ENCODE data around the gene VMAC.

VMAC gene

GRCh38 chr19:5916181-5916708 lies 11.6 kb downstream of the VMAC start:
- Histone ChIP-seq H2BK5ac (ENCODE audit: low read depth, low read length, poor library complexity) (peak overlapping the region; percentile 58), H3K18ac (ENCODE audit: low read length) (peak overlapping the region; percentile 42), H3K4me3 (ENCODE audit: low read depth, low read length) (no peak overlapping the region), H3K36me3 (ENCODE audit: control insufficient read depth in 1 of 2, insufficient read depth in 2 of 2, low read length in 2 of 2) (peaks cover 55 to 56% of the 10 kb centered on the region in 2 experiments), H3K4me2 (ENCODE audit: low read length) (no peak overlapping the region), H4K91ac (ENCODE audit: low read depth, low read length) (peak overlapping the region; percentile 90), H2BK120ac (ENCODE audit: insufficient read depth, low read length, poor library complexity) (no peak overlapping the region), H4K12ac (ENCODE audit: low read depth, low read length) (peak overlapping the region; percentile 55), H3K79me2 (ENCODE audit: control insufficient read depth, insufficient read depth, low read length, poor library complexity) (peaks cover 6% of the 10 kb centered on the region), H3K9me3 (ENCODE audit: insufficient read depth, low read depth, low read length) (no peaks in the 10 kb centered on the region), H3K79me1 (ENCODE audit: low read length) (peaks cover 28% of the 10 kb centered on the region), H2AK5ac (ENCODE audit: low read length) (no peak overlapping the region), H3K27me3 (ENCODE audit: insufficient read depth, low read length) (no peaks in the 10 kb centered on the region), H3K4ac (ENCODE audit: low read depth, low read length) (no peak overlapping the region), H4K8ac (ENCODE audit: low read depth, low read length) (no peak overlapping the region), H3K4me1 (ENCODE audit: control insufficient read depth in 1 of 2, insufficient read depth in 2 of 2, low read length in 2 of 2) (peaks cover 30 to 37% of the 10 kb centered on the region in 2 experiments), H3K14ac (ENCODE audit: low read length) (peak overlapping the region; percentile 15), H3K23ac (ENCODE audit: low read length) (no peak overlapping the region), H2BK12ac (ENCODE audit: low read length) (peak overlapping the region; percentile 75), H2AFZ (ENCODE audit: insufficient read depth, low read length, poor library complexity) (no peak overlapping the region), H3K27ac (ENCODE audit: low read depth, low read length) (peak overlapping the region; percentile 46), H3K9ac (ENCODE audit: low read length) (no peak overlapping the region)
- WGBS (ENCODE audit: extremely low coverage, insufficient coverage, insufficient read length) = no CpG with 5 or more reads among the region's 14 CpGs
- no peak for DNase-seq

GRCh38 chr19:5917431-5918107 lies 12.9 kb downstream of the VMAC start:
- no peak overlapping the region for H4K12ac ChIP-seq (ENCODE audit: low read depth, low read length)
- no peak overlapping the region for H2BK12ac ChIP-seq (ENCODE audit: low read length)
- peaks cover 6% of the 10 kb centered on the region for H3K79me2 ChIP-seq (ENCODE audit: control insufficient read depth, insufficient read depth, low read length, poor library complexity)
- no peak overlapping the region for H3K9ac ChIP-seq (ENCODE audit: low read length)
- H3K4me3 ChIP-seq (ENCODE audit: low read depth, low read length) = no peak overlapping the region
- H3K4ac ChIP-seq (ENCODE audit: low read depth, low read length) = no peak overlapping the region
- no peak overlapping the region for H3K4me2 ChIP-seq (ENCODE audit: low read length)
- H2BK5ac ChIP-seq (ENCODE audit: low read depth, low read length, poor library complexity) = no peak overlapping the region
- H3K23ac ChIP-seq (ENCODE audit: low read length) = no peak overlapping the region
- H3K14ac ChIP-seq (ENCODE audit: low read length) = no peak overlapping the region
- H3K79me1 ChIP-seq (ENCODE audit: low read length) = peaks cover 28% of the 10 kb centered on the region
- no peak overlapping the region for H4K8ac ChIP-seq (ENCODE audit: low read depth, low read length)
- no peak overlapping the region for H2AK5ac ChIP-seq (ENCODE audit: low read length)
- no peak overlapping the region for H3K27ac ChIP-seq (ENCODE audit: low read depth, low read length)
- no peak overlapping the region for H2AFZ ChIP-seq (ENCODE audit: insufficient read depth, low read length, poor library complexity)
- no peak for DNase-seq
- H3K9me3 ChIP-seq (ENCODE audit: insufficient read depth, low read depth, low read length) = no peaks in the 10 kb centered on the region
- H2BK120ac ChIP-seq (ENCODE audit: insufficient read depth, low read length, poor library complexity) = no peak overlapping the region
- no peak overlapping the region for H3K18ac ChIP-seq (ENCODE audit: low read length)
- peaks cover 65% of the 10 kb centered on the region in 2 experiments for H3K36me3 ChIP-seq (ENCODE audit: control insufficient read depth in 1 of 2, insufficient read depth in 2 of 2, low read length in 2 of 2)
- H3K27me3 ChIP-seq (ENCODE audit: insufficient read depth, low read length) = no peaks in the 10 kb centered on the region
- H4K91ac ChIP-seq (ENCODE audit: low read depth, low read length) = no peak overlapping the region
- peaks cover 30 to 37% of the 10 kb centered on the region in 2 experiments for H3K4me1 ChIP-seq (ENCODE audit: control insufficient read depth in 1 of 2, insufficient read depth in 2 of 2, low read length in 2 of 2)
- WGBS (ENCODE audit: extremely low coverage, insufficient coverage, insufficient read length) = no CpG with 5 or more reads among the region's 36 CpGs

- no peak overlapping the region for H4K91ac ChIP-seq (ENCODE audit: low read depth, low read length)
- H3K14ac ChIP-seq (ENCODE audit: low read length) = no peak overlapping the region
- no peak overlapping the region for H2AFZ ChIP-seq (ENCODE audit: insufficient read depth, low read length, poor library complexity)
- H3K18ac ChIP-seq (ENCODE audit: low read length) = no peak overlapping the region
- H3K79me2 ChIP-seq (ENCODE audit: control insufficient read depth, insufficient read depth, low read length, poor library complexity) = peaks cover 6% of the 10 kb centered on the region
- no peak overlapping the region for H2AK5ac ChIP-seq (ENCODE audit: low read length)
- no peak overlapping the region for H4K12ac ChIP-seq (ENCODE audit: low read depth, low read length)
- peaks cover 30 to 31% of the 10 kb centered on the region in 2 experiments for H3K4me1 ChIP-seq (ENCODE audit: control insufficient read depth in 1 of 2, insufficient read depth in 2 of 2, low read length in 2 of 2)
- H2BK5ac ChIP-seq (ENCODE audit: low read depth, low read length, poor library complexity) = no peak overlapping the region
- DNase-seq = no peak
- no peak overlapping the region for H4K8ac ChIP-seq (ENCODE audit: low read depth, low read length)
- no peak overlapping the region for H3K27ac ChIP-seq (ENCODE audit: low read depth, low read length)
- no peaks in the 10 kb centered on the region for H3K9me3 ChIP-seq (ENCODE audit: insufficient read depth, low read depth, low read length)
- no CpG with 5 or more reads among the region's 20 CpGs for WGBS (ENCODE audit: extremely low coverage, insufficient coverage, insufficient read length)
- no peaks in the 10 kb centered on the region for H3K27me3 ChIP-seq (ENCODE audit: insufficient read depth, low read length)
- H3K4me3 ChIP-seq (ENCODE audit: low read depth, low read length) = no peak overlapping the region
- no peak overlapping the region for H3K4ac ChIP-seq (ENCODE audit: low read depth, low read length)
- peaks cover 24% of the 10 kb centered on the region for H3K79me1 ChIP-seq (ENCODE audit: low read length)
- no peak overlapping the region for H3K9ac ChIP-seq (ENCODE audit: low read length)
- H3K23ac ChIP-seq (ENCODE audit: low read length) = no peak overlapping the region
- no peak overlapping the region for H3K4me2 ChIP-seq (ENCODE audit: low read length)
- no peak overlapping the region for H2BK120ac ChIP-seq (ENCODE audit: insufficient read depth, low read length, poor library complexity)
- H2BK12ac ChIP-seq (ENCODE audit: low read length) = no peak overlapping the region
- H3K36me3 ChIP-seq (ENCODE audit: control insufficient read depth in 1 of 2, insufficient read depth in 2 of 2, low read length in 2 of 2) = peaks cover 68 to 69% of the 10 kb centered on the region in 2 experiments
Observed at GRCh38 chr19:5918463-5919079, 13.9 kb downstream of the VMAC start.

GRCh38 chr19:5921516-5922160 lies 17.0 kb downstream of the VMAC start:
- Histone ChIP-seq H3K79me1 (ENCODE audit: low read length) (no peaks in the 10 kb centered on the region), H3K27ac (ENCODE audit: low read depth, low read length) (no peak overlapping the region), H4K91ac (ENCODE audit: low read depth, low read length) (no peak overlapping the region), H3K4me3 (ENCODE audit: low read depth, low read length) (no peak overlapping the region), H2AFZ (ENCODE audit: insufficient read depth, low read length, poor library complexity) (no peak overlapping the region), H3K4ac (ENCODE audit: low read depth, low read length) (no peak overlapping the region), H2BK12ac (ENCODE audit: low read length) (no peak overlapping the region), H3K4me1 (ENCODE audit: control insufficient read depth in 1 of 2, insufficient read depth in 2 of 2, low read length in 2 of 2) (peaks cover 0 to under 1% of the 10 kb centered on the region in 2 experiments), H3K23ac (ENCODE audit: low read length) (no peak overlapping the region), H3K4me2 (ENCODE audit: low read length) (no peak overlapping the region), H3K27me3 (ENCODE audit: insufficient read depth, low read length) (no peaks in the 10 kb centered on the region), H3K18ac (ENCODE audit: low read length) (no peak overlapping the region), H3K9ac (ENCODE audit: low read length) (no peak overlapping the region), H4K12ac (ENCODE audit: low read depth, low read length) (no peak overlapping the region), H3K9me3 (ENCODE audit: insufficient read depth, low read depth, low read length) (no peaks in the 10 kb centered on the region), H3K14ac (ENCODE audit: low read length) (no peak overlapping the region), H4K8ac (ENCODE audit: low read depth, low read length) (no peak overlapping the region), H2AK5ac (ENCODE audit: low read length) (no peak overlapping the region), H3K36me3 (ENCODE audit: control insufficient read depth in 1 of 2, insufficient read depth in 2 of 2, low read length in 2 of 2) (peaks cover 79 to 85% of the 10 kb centered on the region in 2 experiments), H3K79me2 (ENCODE audit: control insufficient read depth, insufficient read depth, low read length, poor library complexity) (no peaks in the 10 kb centered on the region), H2BK5ac (ENCODE audit: low read depth, low read length, poor library complexity) (no peak overlapping the region), H2BK120ac (ENCODE audit: insufficient read depth, low read length, poor library complexity) (no peak overlapping the region)
- no peak for DNase-seq
- WGBS (ENCODE audit: extremely low coverage, insufficient coverage, insufficient read length) = no CpG with 5 or more reads among the region's 21 CpGs

Measured in trophoblast cell (in vitro differentiated cells and primary cell).